Measurements from ENCODE around the gene CARS1. TPM values are rescaled to one million over a fixed set of nuclear protein-coding genes. Genes with fewer than 3 reads are reported as not detected.
"Not testable (repeated sequence)": the region's sequence is repeated elsewhere in the genome, so short reads cannot be mapped to it uniquely, and the experiment has no call there.

The CARS1 gene
- total RNA-seq, 1 experiment from 2014 or later: 120 TPM

DNA sequence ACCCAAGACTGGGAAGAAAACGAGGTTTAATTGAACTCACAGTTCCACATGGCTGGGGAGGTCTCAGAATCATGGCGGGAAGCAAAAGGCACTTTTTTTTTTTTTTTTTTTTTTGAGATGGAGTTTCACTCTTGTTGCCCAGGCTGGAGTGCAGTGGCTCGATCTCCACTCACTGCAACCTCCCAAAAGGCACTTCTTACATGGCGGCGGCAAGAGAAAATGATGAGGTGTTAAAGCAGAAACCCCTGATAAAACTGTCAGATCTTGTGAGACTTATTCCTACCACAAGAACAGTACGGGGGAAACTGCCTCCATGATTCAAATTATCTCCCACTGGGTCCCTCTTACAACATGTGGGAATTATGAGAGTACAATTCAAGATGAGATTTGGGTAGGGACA lies 7.5 kb upstream of the CARS1 start:
- ATAC-seq; BruUV-seq (replicated peaks); H3K27ac ChIP-seq (ENCODE audit: low read length); H3K9me3 ChIP-seq (ENCODE audit: control insufficient read depth, insufficient read depth, low read depth, low read length); H3K4me3 ChIP-seq (ENCODE audit: low read depth in 2 of 2, low read length in 2 of 2); H3K27me3 ChIP-seq (ENCODE audit: control insufficient read depth, insufficient read depth, low read length); CTCF ChIA-PET; H3K4me1 ChIP-seq (ENCODE audit: control insufficient read depth, insufficient read depth, low read length); intact Hi-C loops (cut with micrococcal nuclease; ENCODE audit: unreplicated experiment); DNase-seq (ENCODE audit: low read depth, low spot score); H3K36me3 ChIP-seq (ENCODE audit: control insufficient read depth, insufficient read depth, low read length); POLR2A ChIA-PET; in situ Hi-C loops (cut with HindIII; ENCODE audit: low pct_unique_long_range_greater_than_20kb, low sequenced_read_pairs): not testable (repeated sequence)

DNA sequence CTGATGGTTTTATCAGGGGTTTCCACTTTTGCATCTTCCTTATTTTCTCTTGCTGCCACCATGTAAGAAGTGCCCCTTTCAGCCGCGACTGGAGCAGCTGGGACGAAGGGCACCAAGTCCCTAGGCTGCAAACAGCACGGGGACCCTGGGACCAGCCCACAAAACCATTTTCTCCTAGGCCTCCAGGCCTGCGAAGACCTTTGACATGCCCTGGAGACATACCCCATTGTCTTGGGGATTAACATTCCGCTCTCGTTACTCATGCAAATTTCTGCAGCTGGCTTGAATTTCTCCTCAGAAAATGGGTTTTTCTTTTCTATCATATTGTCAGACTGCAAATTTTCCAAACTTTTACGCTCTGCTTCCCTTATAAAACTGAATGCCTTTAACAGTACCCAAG lies 6.7 kb upstream of the CARS1 start:
- H3K9me3 ChIP-seq (ENCODE audit: control insufficient read depth, insufficient read depth, low read depth, low read length); in situ Hi-C loops (cut with HindIII; ENCODE audit: low pct_unique_long_range_greater_than_20kb, low sequenced_read_pairs); POLR2A ChIA-PET; H3K4me3 ChIP-seq (ENCODE audit: low read depth in 2 of 2, low read length in 2 of 2); H3K36me3 ChIP-seq (ENCODE audit: control insufficient read depth, insufficient read depth, low read length); H3K4me1 ChIP-seq (ENCODE audit: control insufficient read depth, insufficient read depth, low read length); DNase-seq (ENCODE audit: low read depth, low spot score); H3K27me3 ChIP-seq (ENCODE audit: control insufficient read depth, insufficient read depth, low read length); intact Hi-C loops (cut with micrococcal nuclease; ENCODE audit: unreplicated experiment); BruUV-seq (replicated peaks); H3K27ac ChIP-seq (ENCODE audit: low read length); ATAC-seq: not testable (repeated sequence)
- CTCF ChIA-PET: interaction anchor here (1.4 kb wide), 1 partner anchor 27 kb away, joined by 6 read pairs; no protein-coding TSS in a partner anchor

- intact Hi-C loops (cut with micrococcal nuclease; ENCODE audit: unreplicated experiment); ATAC-seq; H3K4me3 ChIP-seq (ENCODE audit: low read depth in 2 of 2, low read length in 2 of 2); H3K36me3 ChIP-seq (ENCODE audit: control insufficient read depth, insufficient read depth, low read length); DNase-seq (ENCODE audit: low read depth, low spot score); H3K9me3 ChIP-seq (ENCODE audit: control insufficient read depth, insufficient read depth, low read depth, low read length); H3K27ac ChIP-seq (ENCODE audit: low read length); BruUV-seq (replicated peaks); in situ Hi-C loops (cut with HindIII; ENCODE audit: low pct_unique_long_range_greater_than_20kb, low sequenced_read_pairs); POLR2A ChIA-PET; H3K4me1 ChIP-seq (ENCODE audit: control insufficient read depth, insufficient read depth, low read length); H3K27me3 ChIP-seq (ENCODE audit: control insufficient read depth, insufficient read depth, low read length): not testable (repeated sequence)
- CTCF ChIA-PET: interaction anchor here (1.4 kb wide), 1 partner anchor 28 kb away, joined by 6 read pairs; no protein-coding TSS in a partner anchor
Observed at GRCh38 chr11:3063432-3063831, 6.2 kb upstream of the CARS1 start.

DNA sequence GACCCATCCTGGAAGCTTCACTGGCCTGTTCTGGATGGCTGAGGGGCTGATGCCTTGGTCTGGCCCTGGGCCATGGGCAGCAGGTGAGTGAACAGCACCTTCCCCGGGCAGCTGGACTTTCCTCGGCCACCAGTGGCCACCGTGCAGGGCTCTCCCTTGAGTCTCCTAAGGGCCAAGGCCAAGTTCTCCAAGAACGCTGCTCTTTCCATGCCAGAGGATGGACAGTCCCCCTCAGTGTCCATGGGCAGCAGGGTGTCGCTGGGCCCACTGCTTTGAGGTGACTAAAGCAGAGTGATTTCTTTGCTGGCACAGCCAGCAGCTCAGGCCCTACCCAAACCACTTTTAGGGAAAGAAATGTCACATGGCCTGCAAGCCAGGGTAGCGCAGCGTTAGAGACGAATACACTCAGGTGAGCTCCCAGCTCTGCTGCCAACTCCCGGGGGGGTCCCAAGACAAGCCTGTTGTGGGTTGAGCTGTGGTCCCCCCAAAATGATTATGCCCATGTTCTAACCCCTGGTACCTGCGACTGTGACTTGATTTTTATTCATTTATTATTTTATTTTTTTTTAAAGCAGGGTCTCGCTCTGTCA lies 3.3 kb upstream of the CARS1 start:
- intact Hi-C loops (cut with micrococcal nuclease; ENCODE audit: unreplicated experiment) (no loop called here), in situ Hi-C loops (cut with HindIII; ENCODE audit: low pct_unique_long_range_greater_than_20kb, low sequenced_read_pairs) (no loop called here)
- Histone ChIP-seq H3K9me3 (ENCODE audit: control insufficient read depth, insufficient read depth, low read depth, low read length) (no peaks in the 10 kb centered on the region), H3K4me3 (ENCODE audit: low read depth in 2 of 2, low read length in 2 of 2) (no peak overlapping the region), H3K36me3 (ENCODE audit: control insufficient read depth, insufficient read depth, low read length) (no peaks in the 10 kb centered on the region), H3K27ac (ENCODE audit: low read length) (no peak overlapping the region), H3K27me3 (ENCODE audit: control insufficient read depth, insufficient read depth, low read length) (no peaks in the 10 kb centered on the region), H3K4me1 (ENCODE audit: control insufficient read depth, insufficient read depth, low read length) (peaks cover 20% of the 10 kb centered on the region)
- ChIA-PET CTCF (no interaction called here), POLR2A (no interaction called here)
- TF ChIP-seq TCF7L2 (IDR thresholded peaks at IDR 0.05; ENCODE audit: low read depth, low read length): no peak
- no peak for TF ChIP-seq SIN3A (IDR thresholded peaks at IDR 0.05; ENCODE audit: borderline replicate concordance, insufficient read depth, low read depth, low read length)
- TF ChIP-seq POLR2AphosphoS5 (IDR thresholded peaks at IDR 0.05; ENCODE audit: low read depth, low read length): no peak
- no TSS peak for BruUV-seq (replicated peaks)
- no peak for ATAC-seq
- no peak for DNase-seq (ENCODE audit: low read depth, low spot score)
